Adipocyte (in vitro differentiated cells): ENCODE measurements around the gene GNAS.

Experiments used
- DNase-seq: peaks from one replicate; pipeline ENCODE4 v3.0.0-alpha.2; 2015; ENCODE audit warnings: low read depth
- H3K27me3 ChIP-seq: replicated peaks from 2 replicates; pipeline ENCODE4 v1.7.0; 2013; ENCODE audit warnings: mild to moderate bottlenecking, low read length, moderate library complexity; ENCODE audit not compliant: control insufficient read depth, insufficient read depth
- H3K36me3 ChIP-seq: 2 replicates; pipeline ENCODE4 v1.7.0; 2013; ENCODE audit warnings: low read length, mild to moderate bottlenecking, moderate library complexity; ENCODE audit not compliant: control insufficient read depth, insufficient read depth, severe bottlenecking
- H3K4me1 ChIP-seq: 2 replicates; pipeline ENCODE4 v1.7.0; 2013; ENCODE audit warnings: mild to moderate bottlenecking, low read length, moderate library complexity; ENCODE audit not compliant: control insufficient read depth, insufficient read depth
- H3K4me3 ChIP-seq: 2 replicates; pipeline ENCODE4 v1.7.0; 2013; ENCODE audit warnings: mild to moderate bottlenecking, low read length, moderate library complexity
- H3K9ac ChIP-seq: 2 replicates; pipeline ENCODE4 v1.7.0; 2013; ENCODE audit warnings: mild to moderate bottlenecking, low read length, moderate library complexity
- H3K9me3 ChIP-seq: 2 replicates; pipeline ENCODE4 v1.7.0; 2013; ENCODE audit warnings: mild to moderate bottlenecking, low read length, moderate library complexity; ENCODE audit not compliant: control insufficient read depth

GNAS gene

GRCh38 chr20:58905236-58905635 lies 52.7 kb downstream of the GNAS start:
- Histone ChIP-seq H3K27me3 (no peaks in the 10 kb centered on the region), H3K4me1 (peaks cover 36% of the 10 kb centered on the region), H3K4me3 (no peak overlapping the region), H3K36me3 (peaks cover 74% of the 10 kb centered on the region), H3K9me3 (no peaks in the 10 kb centered on the region), H3K9ac (no peak overlapping the region)
- DNase-seq = no peak

GRCh38 chr20:58906111-58906510 lies 53.6 kb downstream of the GNAS start:
- Histone ChIP-seq H3K36me3 (peaks cover 75% of the 10 kb centered on the region), H3K9me3 (no peaks in the 10 kb centered on the region), H3K4me3 (no peak overlapping the region), H3K4me1 (peaks cover 33% of the 10 kb centered on the region), H3K27me3 (no peaks in the 10 kb centered on the region), H3K9ac (no peak overlapping the region)
- DNase-seq = no peak

- DNase-seq = peak; percentile 77
- peaks cover 81% of the 10 kb centered on the region for H3K36me3 ChIP-seq
Observed at GRCh38 chr20:58906894-58907293, 54.4 kb downstream of the GNAS start.

GRCh38 chr20:58907320-58908137 lies 55.0 kb downstream of the GNAS start:
- Histone ChIP-seq H3K4me3 (peak overlapping the region; percentile 66), H3K9ac (peak overlapping the region; percentile 80), H3K9me3 (no peaks in the 10 kb centered on the region), H3K27me3 (no peaks in the 10 kb centered on the region), H3K36me3 (peaks cover 85% of the 10 kb centered on the region), H3K4me1 (peaks cover 31% of the 10 kb centered on the region)
- peak; percentile 100 for DNase-seq

More at GRCh38 chr20:58906894-58907293, 54.4 kb downstream of the GNAS start:
- Histone ChIP-seq H3K9ac (peak overlapping the region; percentile 70), H3K9me3 (no peaks in the 10 kb centered on the region), H3K4me3 (peak overlapping the region; percentile 53), H3K27me3 (no peaks in the 10 kb centered on the region), H3K4me1 (peaks cover 31% of the 10 kb centered on the region)

DNA sequence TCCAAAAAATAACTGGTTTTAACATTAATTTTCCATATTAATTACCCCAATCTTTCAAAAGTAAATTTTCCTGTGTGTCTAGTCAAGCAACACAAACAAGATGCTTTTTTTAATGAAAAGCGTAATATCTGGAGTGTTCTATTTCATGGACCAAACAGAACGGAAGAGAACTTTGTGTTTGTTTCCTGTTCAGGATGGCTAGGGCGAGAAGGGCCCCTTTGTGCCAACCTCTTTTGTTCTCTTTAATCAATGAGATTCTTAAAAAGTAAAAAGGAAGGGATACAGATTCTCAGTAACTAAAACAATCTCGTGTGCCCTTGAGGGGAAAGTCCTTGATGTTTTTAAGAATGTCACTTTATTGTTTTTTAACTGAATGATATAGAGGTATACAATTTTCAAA lies 55.7 kb downstream of the GNAS start:
- Histone ChIP-seq H3K4me3 (peak overlapping the region; percentile 66), H3K4me1 (peaks cover 29% of the 10 kb centered on the region), H3K9ac (peak overlapping the region; percentile 80), H3K36me3 (peaks cover 82% of the 10 kb centered on the region), H3K27me3 (no peaks in the 10 kb centered on the region), H3K9me3 (no peaks in the 10 kb centered on the region)
- DNase-seq = no peak

DNA sequence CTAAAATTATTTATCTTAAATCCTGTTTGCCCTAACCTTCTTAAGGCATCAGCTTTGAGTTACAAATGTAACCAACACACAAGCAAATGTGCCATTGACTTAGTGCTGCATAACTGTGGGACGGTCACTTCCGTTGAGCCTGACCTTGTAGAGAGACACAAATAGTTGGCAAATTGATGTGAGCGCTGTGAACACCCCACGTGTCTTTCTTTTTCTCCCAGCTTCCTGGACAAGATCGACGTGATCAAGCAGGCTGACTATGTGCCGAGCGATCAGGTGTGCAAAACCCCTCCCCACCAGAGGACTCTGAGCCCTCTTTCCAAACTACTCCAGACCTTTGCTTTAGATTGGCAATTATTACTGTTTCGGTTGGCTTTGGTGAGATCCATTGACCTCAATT lies 56.4 kb downstream of the GNAS start:
- H3K9me3 ChIP-seq = no peaks in the 10 kb centered on the region
- peaks cover 75% of the 10 kb centered on the region for H3K36me3 ChIP-seq
- H3K4me3 ChIP-seq = no peak overlapping the region
- no peaks in the 10 kb centered on the region for H3K27me3 ChIP-seq
- no peak for DNase-seq
- peaks cover 28% of the 10 kb centered on the region for H3K4me1 ChIP-seq
- H3K9ac ChIP-seq = peak overlapping the region; percentile 80

DNA sequence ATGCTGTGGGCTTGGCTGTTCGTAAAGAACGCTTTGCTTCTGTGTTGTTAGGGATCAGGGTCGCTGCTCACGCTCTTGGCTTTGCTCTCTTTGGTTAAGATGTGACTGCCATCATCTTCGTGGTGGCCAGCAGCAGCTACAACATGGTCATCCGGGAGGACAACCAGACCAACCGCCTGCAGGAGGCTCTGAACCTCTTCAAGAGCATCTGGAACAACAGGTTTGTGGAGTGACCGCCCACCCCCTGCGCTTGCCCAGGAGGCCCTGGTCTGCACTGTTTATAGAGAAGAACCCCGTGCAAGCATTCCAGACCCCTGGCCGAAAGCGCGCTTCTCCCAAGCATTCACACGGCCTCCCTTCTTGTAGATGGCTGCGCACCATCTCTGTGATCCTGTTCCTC lies 57.1 kb downstream of the GNAS start:
- Histone ChIP-seq H3K36me3 (peaks cover 68% of the 10 kb centered on the region), H3K9ac (no peak overlapping the region)
- DNase-seq = no peak

DNA sequence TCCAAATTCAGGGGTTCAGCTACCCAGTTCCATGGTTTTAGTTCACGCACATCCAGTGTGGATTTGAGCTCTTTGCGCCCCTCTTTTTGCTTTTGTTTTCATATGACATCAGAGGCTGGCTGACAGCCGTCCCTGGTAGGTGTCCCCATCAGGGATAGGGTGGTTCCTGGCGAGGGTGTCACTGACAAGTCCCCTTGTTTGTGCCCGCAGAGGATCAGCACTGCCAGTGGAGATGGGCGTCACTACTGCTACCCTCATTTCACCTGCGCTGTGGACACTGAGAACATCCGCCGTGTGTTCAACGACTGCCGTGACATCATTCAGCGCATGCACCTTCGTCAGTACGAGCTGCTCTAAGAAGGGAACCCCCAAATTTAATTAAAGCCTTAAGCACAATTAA lies 58.0 kb downstream of the GNAS start:
- Histone ChIP-seq H3K4me1 (peaks cover 28% of the 10 kb centered on the region), H3K9ac (no peak overlapping the region), H3K27me3 (no peaks in the 10 kb centered on the region), H3K9me3 (no peaks in the 10 kb centered on the region), H3K4me3 (no peak overlapping the region), H3K36me3 (peaks cover 60% of the 10 kb centered on the region)
- no peak for DNase-seq

More for the DNA sequence above, 57.1 kb downstream of the GNAS start:
- Histone ChIP-seq H3K4me1 (peaks cover 28% of the 10 kb centered on the region), H3K27me3 (no peaks in the 10 kb centered on the region), H3K9me3 (no peaks in the 10 kb centered on the region), H3K4me3 (no peak overlapping the region)

DNA sequence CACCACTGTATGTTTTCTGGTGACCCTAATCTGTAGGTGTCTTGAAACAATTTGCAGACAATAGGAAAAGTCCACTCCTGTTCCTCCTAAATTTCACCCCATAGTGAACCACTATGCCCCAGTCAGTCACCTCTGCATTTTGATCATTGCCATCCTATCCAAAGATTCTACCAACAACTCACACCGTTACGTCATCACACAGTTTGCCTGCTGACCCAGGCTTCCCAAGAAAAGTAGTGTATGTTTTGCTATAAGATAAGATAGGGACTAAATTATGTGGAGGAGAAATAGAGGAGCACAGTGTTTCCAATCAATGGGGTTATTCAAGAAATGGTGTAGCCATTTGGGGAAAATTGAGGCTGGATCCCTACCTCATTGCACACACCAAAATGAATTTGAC lies 58.8 kb downstream of the GNAS start:
- no peak for DNase-seq
- Histone ChIP-seq H3K27me3 (no peaks in the 10 kb centered on the region), H3K9me3 (no peaks in the 10 kb centered on the region), H3K4me3 (no peak overlapping the region), H3K36me3 (peaks cover 51% of the 10 kb centered on the region), H3K4me1 (peaks cover 28% of the 10 kb centered on the region), H3K9ac (no peak overlapping the region)

GRCh38 chr20:58911970-58912369 lies 59.5 kb downstream of the GNAS start:
- Histone ChIP-seq H3K4me3 (no peak overlapping the region), H3K9ac (no peak overlapping the region), H3K36me3 (peaks cover 45% of the 10 kb centered on the region), H3K27me3 (no peaks in the 10 kb centered on the region), H3K9me3 (no peaks in the 10 kb centered on the region), H3K4me1 (peaks cover 23% of the 10 kb centered on the region)
- DNase-seq = no peak

- no peaks in the 10 kb centered on the region for H3K9me3 ChIP-seq
- H3K9ac ChIP-seq = no peak overlapping the region
- H3K4me1 ChIP-seq = peaks cover 15% of the 10 kb centered on the region
- DNase-seq = no peak
- no peaks in the 10 kb centered on the region for H3K27me3 ChIP-seq
- no peak overlapping the region for H3K4me3 ChIP-seq
- H3K36me3 ChIP-seq = peaks cover 41% of the 10 kb centered on the region
Observed at GRCh38 chr20:58913079-58913478, 60.6 kb downstream of the GNAS start.

DNA sequence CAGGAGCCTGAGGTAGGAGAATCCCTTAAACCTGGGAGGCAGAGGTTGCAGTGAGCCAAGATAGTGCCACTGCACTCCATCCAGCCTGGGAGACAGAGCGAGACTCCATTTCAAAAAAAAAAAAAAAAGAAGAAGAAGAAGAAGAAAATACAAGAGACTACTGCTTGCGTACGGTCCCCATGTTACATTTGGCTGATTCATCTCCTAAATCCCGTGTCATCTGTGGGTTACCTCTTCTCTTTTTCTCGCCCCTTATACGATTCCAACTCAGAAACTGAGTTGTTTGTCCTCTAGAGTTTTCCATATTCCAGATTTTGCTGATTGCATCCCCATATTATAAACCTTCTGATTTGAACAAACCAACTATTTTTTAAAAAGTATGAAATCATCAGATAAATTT lies 66.1 kb downstream of the GNAS start:
- H3K27me3 ChIP-seq = no peaks in the 10 kb centered on the region
- peaks cover 7% of the 10 kb centered on the region for H3K4me1 ChIP-seq
- no peak overlapping the region for H3K4me3 ChIP-seq
- no peak for DNase-seq
- H3K36me3 ChIP-seq = no peaks in the 10 kb centered on the region
- H3K9ac ChIP-seq = no peak overlapping the region
- no peaks in the 10 kb centered on the region for H3K9me3 ChIP-seq
